OCI-LY1 (cell line): ENCODE results near the gene MAPK13.

Experiments used
- H2AFZ ChIP-seq: fragments of 200-600 bp; sonication (generic), shearing (Covaris generic); 2 replicates; pipeline ENCODE4 v1.6.0; 2014; ENCODE audit warnings: antibody characterized with exemption, mild to moderate bottlenecking, low read length
- H3F3A ChIP-seq: fragments of 200-600 bp; sonication (generic), shearing (Covaris generic); 2 replicates; pipeline ENCODE4 v1.6.0; 2014; ENCODE audit warnings: mild to moderate bottlenecking, antibody characterized with exemption, low read length, moderate library complexity; ENCODE audit not compliant: insufficient read depth
- H3K27ac ChIP-seq: fragments of 200-600 bp; sonication (generic); 2 replicates; pipeline ENCODE4 v1.5.1; 2014; ENCODE audit warnings: low read length, mixed run types, mild to moderate bottlenecking, low read depth; ENCODE audit not compliant: poor library complexity, severe bottlenecking
- H3K27me3 ChIP-seq: fragments of 200-600 bp; sonication (generic); 2 replicates; pipeline ENCODE4 v1.6.0; 2014; ENCODE audit warnings: antibody characterized with exemption, mild to moderate bottlenecking, low read length, moderate library complexity; ENCODE audit not compliant: insufficient read depth
- H3K36me3 ChIP-seq: fragments of 200-600 bp; sonication (generic); 2 replicates; pipeline ENCODE4 v1.6.1; 2014; ENCODE audit warnings: mild to moderate bottlenecking, antibody characterized with exemption, low read length, moderate library complexity, mixed read lengths; ENCODE audit not compliant: insufficient read depth
- H3K4me1 ChIP-seq: fragments of 200-600 bp; sonication (generic); 2 replicates; pipeline ENCODE4 v1.5.1; 2014; ENCODE audit warnings: mild to moderate bottlenecking, low read length, moderate library complexity; ENCODE audit not compliant: insufficient read depth, severe bottlenecking
- H3K4me2 ChIP-seq: fragments of 200-600 bp; sonication (generic), shearing (Covaris generic); 2 replicates; pipeline ENCODE4 v1.6.1; 2014; ENCODE audit warnings: low read length
- H3K4me3 ChIP-seq: fragments of 200-600 bp; sonication (generic); 2 replicates; pipeline ENCODE4 v1.5.1; 2014; ENCODE audit warnings: low read length, low read depth, mild to moderate bottlenecking, mixed read lengths; ENCODE audit not compliant: poor library complexity, severe bottlenecking
- H3K79me2 ChIP-seq: fragments of 200-600 bp; shearing (Covaris generic); 2 replicates; pipeline ENCODE4 v1.6.1; 2016; ENCODE audit warnings: mixed run types, low read length, mixed read lengths; ENCODE audit not compliant: insufficient read depth
- H3K9ac ChIP-seq: fragments of 200-600 bp; sonication (generic), shearing (Covaris generic); 2 replicates; pipeline ENCODE4 v1.6.1; 2014; ENCODE audit warnings: mild to moderate bottlenecking, low read length, mixed read lengths
- H3K9me2 ChIP-seq: fragments of 200-600 bp; sonication (generic), shearing (Covaris generic); 2 replicates; pipeline ENCODE4 v1.6.1; 2014; ENCODE audit warnings: low read depth, mild to moderate bottlenecking, low read length, mixed read lengths
- H3K9me3 ChIP-seq: fragments of 200-600 bp; shearing (Covaris generic); 2 replicates; pipeline ENCODE4 v1.6.1; 2014; ENCODE audit warnings: low read length, mixed read lengths
- H4K20me1 ChIP-seq: fragments of 200-600 bp; sonication (generic), shearing (Covaris generic); 2 replicates; pipeline ENCODE4 v1.6.0; 2016; ENCODE audit warnings: mild to moderate bottlenecking, low read length; ENCODE audit not compliant: insufficient read depth
- CTCF ChIP-seq: fragments of 200-600 bp; sonication (generic), shearing (Covaris generic); IDR thresholded peaks from 2 replicates; pipeline ENCODE4 v1.5.1; 2017; ENCODE audit warnings: mild to moderate bottlenecking, antibody characterized with exemption, low read length, moderate library complexity, mixed read lengths
- EZH2 ChIP-seq: fragments of 200-600 bp; sonication (generic), shearing (Covaris generic); IDR thresholded peaks from 2 replicates; pipeline ENCODE4 v1.8.0; 2017; ENCODE audit warnings: borderline replicate concordance, mixed run types, mild to moderate bottlenecking, antibody characterized with exemption, low read length, moderate library complexity, mixed read lengths

The MAPK13 gene

GRCh38 chr6:36113703-36114102, 16.6 kb upstream of the MAPK13 start:
- Histone ChIP-seq H3K79me2 (no peaks in the 10 kb centered on the region), H3K4me3 (no peak overlapping the region), H3K27me3 (no peaks in the 10 kb centered on the region), H3K36me3 (peaks cover under 1% of the 10 kb centered on the region; the same call in 1 of the 2 replicates), H2AFZ (no peak overlapping the region), H3K4me1 (peaks cover 75% of the 10 kb centered on the region), H3K9me3 (no peaks in the 10 kb centered on the region), H3K4me2 (no peak overlapping the region), H3K27ac (peak overlapping the region; percentile 91), H3K9ac (no peak overlapping the region), H3K9me2 (no peaks in the 10 kb centered on the region), H4K20me1 (no peaks in the 10 kb centered on the region), H3F3A (no peaks in the 10 kb centered on the region)
- no peak for TF ChIP-seq EZH2
- TF ChIP-seq CTCF, result no peak

GRCh38 chr6:36114798-36115408, 15.4 kb upstream of the MAPK13 start:
- H3K4me1 ChIP-seq, result peaks cover 67% of the 10 kb centered on the region
- peak overlapping the region; percentile 10 for H3K9ac ChIP-seq
- TF ChIP-seq EZH2 (no peak), CTCF (no peak)
- H4K20me1 ChIP-seq, result no peaks in the 10 kb centered on the region
- H3K27me3 ChIP-seq, result no peaks in the 10 kb centered on the region
- H3K36me3 ChIP-seq, result no peaks in the 10 kb centered on the region
- H3F3A ChIP-seq, result no peaks in the 10 kb centered on the region
- H3K9me2 ChIP-seq, result no peaks in the 10 kb centered on the region
- no peak overlapping the region for H2AFZ ChIP-seq
- H3K4me2 ChIP-seq, result peak overlapping the region; percentile 51
- H3K9me3 ChIP-seq, result no peaks in the 10 kb centered on the region
- H3K4me3 ChIP-seq, result peak overlapping the region; percentile 4
- peak overlapping the region; percentile 91 for H3K27ac ChIP-seq
- H3K79me2 ChIP-seq, result no peaks in the 10 kb centered on the region

- H3K9me2 ChIP-seq, result no peaks in the 10 kb centered on the region
- no peaks in the 10 kb centered on the region for H3K27me3 ChIP-seq
- H3K27ac ChIP-seq, result peak overlapping the region; percentile 91
- no peak for TF ChIP-seq EZH2
- TF ChIP-seq CTCF, result no peak
- no peaks in the 10 kb centered on the region for H3K36me3 ChIP-seq
- peak overlapping the region; percentile 51; the same call in 1 of the 2 replicates for H3K4me2 ChIP-seq
- no peak overlapping the region for H2AFZ ChIP-seq
- peaks cover 67% of the 10 kb centered on the region for H3K4me1 ChIP-seq
- H3K9ac ChIP-seq, result no peak overlapping the region
- H3K9me3 ChIP-seq, result no peaks in the 10 kb centered on the region
- H4K20me1 ChIP-seq, result no peaks in the 10 kb centered on the region
- no peak overlapping the region for H3K4me3 ChIP-seq
- H3K79me2 ChIP-seq, result no peaks in the 10 kb centered on the region
- no peaks in the 10 kb centered on the region for H3F3A ChIP-seq
Measured at GRCh38 chr6:36115412-36115811, 14.9 kb upstream of the MAPK13 start.
